CD8-positive, alpha-beta memory T cell (primary cell): ENCODE measurements around the gene NCR3LG1. TPM values are rescaled to one million over a fixed set of nuclear protein-coding genes. Genes with fewer than 3 reads are reported as not detected.

ENCODE experiments used
- CTCF ChIA-PET: fragments of 350-600 bp; sonication (Branson Sonifier 250); formaldehyde crosslinking; loops from one replicate; lab custom pipeline; 2021; ENCODE audit warnings: antibody characterized with exemption; lab: Charles Lee
- POLR2A ChIA-PET: fragments of 350-600 bp; sonication (Branson Sonifier 250); formaldehyde crosslinking; loops from one replicate; lab custom pipeline; 2021; ENCODE audit warnings: antibody characterized with exemption; lab: Charles Lee
- DNase-seq, 5 donors: peaks; one replicate each; pipeline versions ENCODE4 v3.0.0 to v3.0.0-alpha.2; 2020 to 2022; ENCODE audit warnings: mixed read lengths in 1 of 5
- H3K27ac ChIP-seq: one replicate; pipeline ENCODE4 v1.7.0; 2013; ENCODE audit warnings: low read depth, mild to moderate bottlenecking, low read length, moderate library complexity
- H3K27me3 ChIP-seq: 2 replicates; pipeline ENCODE4 v1.7.0; 2013; ENCODE audit warnings: low read length, mild to moderate bottlenecking; ENCODE audit not compliant: insufficient read depth, poor library complexity, severe bottlenecking
- H3K36me3 ChIP-seq: 2 replicates; pipeline ENCODE4 v1.7.0; 2013; ENCODE audit warnings: mild to moderate bottlenecking, low read length, moderate library complexity; ENCODE audit not compliant: insufficient read depth
- H3K4me1 ChIP-seq: 2 replicates; pipeline ENCODE4 v1.7.0; 2013; ENCODE audit warnings: mild to moderate bottlenecking, low read length, moderate library complexity; ENCODE audit not compliant: insufficient read depth
- H3K4me3 ChIP-seq: 2 replicates; pipeline ENCODE4 v1.7.0; 2013; ENCODE audit warnings: mild to moderate bottlenecking, low read length
- H3K9me3 ChIP-seq: 2 replicates; pipeline ENCODE4 v1.7.0; 2013; ENCODE audit warnings: mild to moderate bottlenecking, low read length
- H3K27ac Mint-ChIP-seq, 8 donors: one replicate each; pipeline ENCODE4 v1.8.0; 2020 to 2021; ENCODE audit warnings: mixed read lengths in 8 of 8, mild to moderate bottlenecking in 6 of 8, inconsistent platforms in 3 of 8, moderate library complexity in 3 of 8
- H3K27me3 Mint-ChIP-seq, 2 donors: one replicate each; pipeline ENCODE4 v1.8.0; 2020 to 2021; ENCODE audit warnings: mixed read lengths in 2 of 2, mild to moderate bottlenecking in 1 of 2, moderate library complexity in 1 of 2
- H3K36me3 Mint-ChIP-seq, 3 donors: one replicate each; pipeline ENCODE4 v1.8.0; 2020 to 2021; ENCODE audit warnings: mixed read lengths in 3 of 3, inconsistent platforms in 1 of 3, mild to moderate bottlenecking in 1 of 3
- H3K4me1 Mint-ChIP-seq, 3 donors: one replicate each; pipeline ENCODE4 v1.8.0; 2020 to 2021; ENCODE audit warnings: mixed read lengths in 3 of 3, inconsistent platforms in 1 of 3, mild to moderate bottlenecking in 1 of 3
- H3K4me3 Mint-ChIP-seq, 7 donors: one replicate each; pipeline ENCODE4 v1.8.0; 2020 to 2021; ENCODE audit warnings: mixed read lengths in 7 of 7, mild to moderate bottlenecking in 6 of 7, moderate library complexity in 4 of 7, inconsistent platforms in 2 of 7
- H3K9me3 Mint-ChIP-seq, 5 donors: one replicate each; pipeline ENCODE4 v1.8.0; 2020 to 2022; ENCODE audit warnings: mixed read lengths in 5 of 5, mild to moderate bottlenecking in 3 of 5, moderate library complexity in 2 of 5, inconsistent platforms in 1 of 5
- polyA plus RNA-seq: library from polyadenylated mRNA; unstranded; fragments of 300-500 nt; fragmentation: Illumina TruSeq; gene quantifications from one replicate; pipeline ENCODE4 v1.2.3, GENCODE V29; 2021
- total RNA-seq, 2 experiments: library from RNA; stranded (reverse); gene quantifications; one replicate each; pipeline ENCODE4 v1.2.3, GENCODE V29; 2021

NCR3LG1 gene
- total and polyA plus RNA-seq, 3 experiments from 2014 or later, result 0.03 to 6.0 (median 5.9) TPM

GRCh38 chr11:17385926-17386325 lies 34.3 kb downstream of the NCR3LG1 start:
- CTCF ChIA-PET, result interaction anchor here (0.9 to 3.2 kb wide), 3 partner anchors 22 to 142 kb away, joined by 3 to 13 read pairs (median 4); no protein-coding TSS in a partner anchor
- Mint-ChIP-seq H3K4me3 (no peak overlapping the region), H3K36me3 (no peaks in the 10 kb centered on the region), H3K4me1 (peaks cover 4 to 11% (median 6%) of the 10 kb centered on the region in 3 donors), H3K27me3 (no peaks in the 10 kb centered on the region), H3K9me3 (no peaks in the 10 kb centered on the region), H3K27ac (no peak overlapping the region)
- DNase-seq, result no peak
- Histone ChIP-seq H3K36me3 (no peaks in the 10 kb centered on the region), H3K4me3 (no peak overlapping the region), H3K4me1 (peaks cover 5% of the 10 kb centered on the region), H3K27me3 (no peaks in the 10 kb centered on the region), H3K9me3 (no peaks in the 10 kb centered on the region), H3K27ac (no peak overlapping the region)
- POLR2A ChIA-PET, result no interaction called here

DNA sequence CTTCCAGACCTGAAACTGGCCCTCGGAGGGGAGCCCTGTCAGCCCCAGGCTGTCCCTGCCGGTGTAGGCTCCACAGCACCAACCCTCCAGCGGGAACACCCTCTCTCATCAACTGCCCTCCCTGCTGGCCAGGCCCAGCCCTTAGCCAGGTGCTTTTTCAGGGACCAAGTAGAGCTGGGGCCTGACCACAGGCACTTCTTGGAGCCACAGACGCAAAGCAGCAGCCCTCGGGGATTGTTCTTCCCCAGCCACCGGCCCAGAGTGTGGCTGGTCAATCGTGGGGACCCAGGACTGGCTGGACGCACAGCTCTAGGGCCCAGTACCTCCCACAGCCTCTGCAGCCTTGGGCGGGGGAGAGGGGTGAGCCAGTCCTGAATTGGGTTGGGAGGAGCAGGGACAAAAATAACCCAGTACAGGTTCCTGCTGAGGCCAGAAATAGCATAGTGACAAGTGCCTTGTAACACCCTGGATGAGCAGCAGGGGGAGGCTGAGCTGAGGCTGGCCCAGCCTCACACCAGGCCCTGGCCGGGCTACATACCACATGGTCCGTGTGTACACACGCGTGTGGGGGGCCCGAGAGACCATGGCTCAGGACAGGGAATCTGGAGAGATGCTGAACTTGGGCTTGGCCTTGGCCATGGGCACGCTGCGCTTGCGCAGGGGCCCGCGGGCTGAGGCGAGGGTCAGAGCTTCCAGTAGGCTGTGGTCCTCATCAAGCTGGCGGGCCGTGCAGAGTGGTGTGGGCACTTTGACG lies 34.9 kb downstream of the NCR3LG1 start:
- Histone ChIP-seq H3K27ac (no peak overlapping the region), H3K36me3 (no peaks in the 10 kb centered on the region), H3K9me3 (no peaks in the 10 kb centered on the region), H3K27me3 (no peaks in the 10 kb centered on the region), H3K4me3 (no peak overlapping the region), H3K4me1 (peaks cover 5% of the 10 kb centered on the region)
- H3K4me3 Mint-ChIP-seq, result peak overlapping the region in 2 of 7 donors; percentile 56 to 75
- H3K27ac Mint-ChIP-seq, result peak overlapping the region in 1 of 8 donors; percentile 29
- POLR2A ChIA-PET, result no interaction called here
- H3K36me3 Mint-ChIP-seq, result no peaks in the 10 kb centered on the region
- peaks cover 4 to 11% (median 6%) of the 10 kb centered on the region in 3 donors for H3K4me1 Mint-ChIP-seq
- no peaks in the 10 kb centered on the region for H3K9me3 Mint-ChIP-seq
- no peaks in the 10 kb centered on the region for H3K27me3 Mint-ChIP-seq
- CTCF ChIA-PET, result interaction anchor here (0.9 to 1.4 kb wide), 3 partner anchors 8 to 119 kb away, joined by 3 to 4 read pairs (median 3); no protein-coding TSS in a partner anchor
- peak in 1 of 5 donors; percentile 15 for DNase-seq

GRCh38 chr11:17387254-17387653 lies 35.7 kb downstream of the NCR3LG1 start:
- H3K4me1 Mint-ChIP-seq, result peaks cover 4 to 11% (median 6%) of the 10 kb centered on the region in 3 donors
- H3K4me3 ChIP-seq, result no peak overlapping the region
- H3K9me3 ChIP-seq, result no peaks in the 10 kb centered on the region
- no peaks in the 10 kb centered on the region for H3K36me3 Mint-ChIP-seq
- ChIA-PET POLR2A (no interaction called here), CTCF (interaction anchor here (1.2 to 1.4 kb wide), 2 partner anchors 8 to 118 kb away, joined by 3 to 4 read pairs; no protein-coding TSS in a partner anchor)
- H3K27me3 Mint-ChIP-seq, result no peaks in the 10 kb centered on the region
- no peak for DNase-seq
- H3K27me3 ChIP-seq, result no peaks in the 10 kb centered on the region
- H3K9me3 Mint-ChIP-seq, result no peaks in the 10 kb centered on the region
- H3K27ac ChIP-seq, result no peak overlapping the region
- H3K4me3 Mint-ChIP-seq, result peak overlapping the region; percentile 44 to 84 (median 68)
- H3K36me3 ChIP-seq, result no peaks in the 10 kb centered on the region
- H3K27ac Mint-ChIP-seq, result peak overlapping the region in 1 of 8 donors; percentile 31
- peaks cover 5% of the 10 kb centered on the region for H3K4me1 ChIP-seq

- H3K27me3 ChIP-seq, result no peaks in the 10 kb centered on the region
- Mint-ChIP-seq H3K36me3 (no peaks in the 10 kb centered on the region), H3K4me1 (peaks cover 4 to 11% (median 6%) of the 10 kb centered on the region in 3 donors), H3K27me3 (no peaks in the 10 kb centered on the region), H3K4me3 (peak overlapping the region; percentile 59 to 84 (median 75)), H3K27ac (peak overlapping the region in 2 of 8 donors; percentile 31 to 90), H3K9me3 (no peaks in the 10 kb centered on the region)
- no peak overlapping the region for H3K27ac ChIP-seq
- POLR2A ChIA-PET, result no interaction called here
- CTCF ChIA-PET, result interaction anchor here (0.9 to 1.5 kb wide), 4 partner anchors 31 to 140 kb away, joined by 3 to 8 read pairs (median 6); no protein-coding TSS in a partner anchor
- H3K36me3 ChIP-seq, result no peaks in the 10 kb centered on the region
- H3K4me1 ChIP-seq, result peaks cover 5% of the 10 kb centered on the region
- no peaks in the 10 kb centered on the region for H3K9me3 ChIP-seq
- no peak for DNase-seq
- no peak overlapping the region for H3K4me3 ChIP-seq
These were observed 36.2 kb downstream of the NCR3LG1 start for GRCh38 chr11:17387811-17388210.

- ChIA-PET POLR2A (no interaction called here), CTCF (interaction anchor here (0.6 to 1.8 kb wide), 12 partner anchors 9 to 139 kb away, joined by 3 to 14 read pairs (median 4); no protein-coding TSS in a partner anchor)
- Mint-ChIP-seq H3K27me3 (no peaks in the 10 kb centered on the region), H3K4me1 (peaks cover 4 to 11% (median 6%) of the 10 kb centered on the region in 3 donors), H3K9me3 (no peaks in the 10 kb centered on the region), H3K36me3 (no peaks in the 10 kb centered on the region), H3K4me3 (peak within 1 kb of the TSS; percentile 79 to 94 (median 81)), H3K27ac (peak within 1 kb of the TSS in 5 of 8 donors; percentile 54 to 95 (median 77))
- Histone ChIP-seq H3K4me1 (peaks cover 5% of the 10 kb centered on the region), H3K4me3 (peak within 1 kb of the TSS; percentile 74), H3K27me3 (no peaks in the 10 kb centered on the region), H3K27ac (no peak within 1 kb of the TSS), H3K36me3 (no peaks in the 10 kb centered on the region), H3K9me3 (no peaks in the 10 kb centered on the region)
- DNase-seq, result no peak
These were observed 37.1 kb downstream of the NCR3LG1 start, which contains the start of gene KCNJ11 for GRCh38 chr11:17388609-17389210. Gene KCNJ11 (minus strand): TSS chr11:17388659. CDS start chr11:17388091, 568 bp downstream.

DNA sequence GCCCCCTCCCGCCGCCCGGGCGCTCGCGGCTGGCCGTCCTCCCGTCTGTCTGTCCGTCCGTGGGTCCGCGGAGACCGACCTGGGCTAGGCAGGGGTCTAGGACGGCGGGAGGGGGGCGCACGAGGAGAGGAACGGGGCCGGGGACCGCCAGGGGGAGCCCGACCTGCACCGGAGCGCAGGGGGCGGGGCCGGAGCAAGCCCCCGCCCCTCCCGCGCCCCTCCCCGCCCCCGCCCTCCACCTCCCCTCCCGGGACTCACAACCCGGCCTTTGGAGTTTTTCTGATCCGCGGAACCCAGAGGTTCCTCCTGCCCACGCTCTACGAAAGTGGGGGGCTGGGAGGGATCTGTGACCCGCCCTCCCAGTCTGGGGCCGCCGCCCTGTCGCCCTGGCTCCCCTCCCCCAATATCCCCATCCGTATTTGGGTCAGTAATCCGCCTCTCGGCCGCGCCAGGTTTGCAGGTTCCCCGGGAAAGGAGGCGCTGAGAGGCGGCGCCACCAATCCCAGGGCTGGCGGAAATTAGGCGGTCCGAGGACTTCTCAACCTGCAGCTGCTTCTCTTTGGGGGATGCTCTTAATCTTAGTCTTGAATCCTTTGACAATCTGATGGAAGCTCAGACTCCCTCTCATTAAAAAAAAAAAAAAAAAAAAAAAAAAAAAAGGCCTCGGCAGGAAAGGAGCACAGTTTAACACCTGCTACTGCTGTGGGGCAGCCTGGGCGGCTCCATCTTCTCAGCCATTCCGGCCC lies 37.8 kb downstream of the NCR3LG1 start:
- Mint-ChIP-seq H3K9me3 (no peaks in the 10 kb centered on the region), H3K27me3 (no peaks in the 10 kb centered on the region), H3K27ac (peak overlapping the region in 6 of 8 donors; percentile 39 to 95 (median 79)), H3K36me3 (no peaks in the 10 kb centered on the region), H3K4me3 (peak overlapping the region; percentile 79 to 94 (median 81)), H3K4me1 (peaks cover 4 to 11% (median 6%) of the 10 kb centered on the region in 3 donors)
- ChIA-PET POLR2A (interaction anchor here (0.6 to 1.0 kb wide), 3 partner anchors 103 to 312 kb away, joined by 3 to 5 read pairs (median 3); partner anchors contain the start of gene RPS13), CTCF (interaction anchor here (0.7 to 1.9 kb wide), 14 partner anchors 10 to 172 kb away, joined by 3 to 14 read pairs (median 4); no protein-coding TSS in a partner anchor)
- DNase-seq, result peak; percentile 76 to 86 (median 80)
- no peaks in the 10 kb centered on the region for H3K27me3 ChIP-seq
- H3K4me3 ChIP-seq, result peak overlapping the region; percentile 74
- peaks cover 5% of the 10 kb centered on the region for H3K4me1 ChIP-seq
- H3K9me3 ChIP-seq, result no peaks in the 10 kb centered on the region
- no peaks in the 10 kb centered on the region for H3K36me3 ChIP-seq
- no peak overlapping the region for H3K27ac ChIP-seq

DNA sequence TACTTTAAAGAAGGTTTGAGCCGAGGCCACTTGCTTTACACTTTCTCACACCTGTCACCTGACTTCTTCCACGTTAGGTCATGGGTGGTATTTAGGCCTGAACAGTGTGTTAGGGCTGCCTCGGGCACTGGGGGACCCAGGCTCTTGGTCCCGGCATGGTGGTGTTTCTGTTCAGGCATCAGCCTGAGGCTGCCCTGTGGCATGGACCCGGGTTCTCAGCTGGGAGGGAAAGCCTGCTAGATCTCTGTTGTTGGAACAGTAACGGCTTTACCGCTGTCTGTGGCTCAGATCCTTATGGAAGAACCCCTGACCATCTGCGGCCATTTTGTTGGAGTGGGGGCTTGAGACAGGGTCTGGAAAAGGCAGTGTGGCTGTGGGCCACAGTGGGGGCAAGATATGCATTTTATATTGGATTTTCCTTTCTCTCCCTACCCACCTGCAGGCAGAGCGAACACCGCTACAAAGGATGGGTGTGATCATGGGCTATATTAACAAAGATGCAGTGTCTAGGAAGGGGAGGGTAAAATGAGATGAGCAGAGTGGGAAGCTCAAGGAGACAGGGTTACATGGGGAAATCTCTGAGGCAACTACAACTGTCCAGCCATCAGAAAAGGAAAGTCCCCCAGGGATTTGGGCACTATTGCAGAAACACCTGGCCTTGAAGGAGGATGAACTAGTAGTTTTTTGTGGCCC lies 38.5 kb downstream of the NCR3LG1 start:
- Mint-ChIP-seq H3K36me3 (no peaks in the 10 kb centered on the region), H3K4me1 (peaks cover 4 to 11% (median 6%) of the 10 kb centered on the region in 3 donors), H3K4me3 (peak overlapping the region; percentile 79 to 94 (median 81)), H3K9me3 (no peaks in the 10 kb centered on the region), H3K27ac (peak overlapping the region in 6 of 8 donors; percentile 4 to 93 (median 54)), H3K27me3 (no peaks in the 10 kb centered on the region)
- no peak for DNase-seq
- no peaks in the 10 kb centered on the region for H3K36me3 ChIP-seq
- H3K27ac ChIP-seq, result no peak overlapping the region
- no peaks in the 10 kb centered on the region for H3K9me3 ChIP-seq
- H3K4me3 ChIP-seq, result peak overlapping the region; percentile 74
- ChIA-PET POLR2A (interaction anchor here (0.9 to 1.0 kb wide), 2 partner anchors 104 to 313 kb away, joined by 3 to 5 read pairs; partner anchors contain the start of gene RPS13), CTCF (interaction anchor here (0.7 to 1.9 kb wide), 11 partner anchors 9 to 173 kb away, joined by 3 to 6 read pairs (median 3); no protein-coding TSS in a partner anchor)
- H3K4me1 ChIP-seq, result peaks cover 5% of the 10 kb centered on the region
- H3K27me3 ChIP-seq, result no peaks in the 10 kb centered on the region
